BJ (cell line): ENCODE measurements around the gene CXorf38. TPM values are rescaled to one million over a fixed set of nuclear protein-coding genes. Genes with fewer than 3 reads are reported as not detected.

Experiments used
- CTCF ChIA-PET: fragments of 350-600 bp; formaldehyde crosslinking; extraction: SDS; loops from one replicate; lab custom pipeline; 2021; ENCODE audit warnings: antibody characterized with exemption, inconsistent platforms; lab: Yijun Ruan, JAX
- POLR2A ChIA-PET: fragments of 300-600 bp; sonication (Branson Sonifier 250); formaldehyde crosslinking; extraction: SDS; loops from one replicate; lab custom pipeline; 2021; ENCODE audit warnings: antibody characterized with exemption; lab: Charles Lee
- DNase-seq: peaks from one replicate; pipeline ENCODE4 v3.0.0-alpha.2; 2011; ENCODE audit warnings: low read depth
- H3K27me3 ChIP-seq: 2 replicates; pipeline ENCODE4 v1.6.0; 2011; ENCODE audit warnings: low read length; ENCODE audit not compliant: control insufficient read depth, insufficient read depth
- H3K36me3 ChIP-seq: 2 replicates; pipeline ENCODE4 v1.5.1; 2011; ENCODE audit warnings: low read length; ENCODE audit not compliant: control insufficient read depth, insufficient read depth
- H3K4me3 ChIP-seq: 2 replicates; pipeline ENCODE4 v1.5.1; 2011; ENCODE audit warnings: low read depth, mild to moderate bottlenecking, control low read depth, low read length
- polyA plus RNA-seq: library from polyadenylated mRNA; depleted of rRNA; stranded (reverse); fragments of >200 nt; gene quantifications from 2 replicates; pipeline ENCODE4 v1.2.3, GENCODE V29; 2011
- TF ChIP-seq, protein P1 (sequence below): IDR thresholded peaks from 2 replicates; pipeline ENCODE4 v1.5.1; 2011; ENCODE audit warnings: low read depth, mild to moderate bottlenecking, control low read depth, inconsistent platforms, low read length, moderate library complexity; ENCODE audit not compliant: insufficient read depth

CXorf38 gene
- polyA plus RNA-seq, 1 experiment, result 6.2 TPM

DNA sequence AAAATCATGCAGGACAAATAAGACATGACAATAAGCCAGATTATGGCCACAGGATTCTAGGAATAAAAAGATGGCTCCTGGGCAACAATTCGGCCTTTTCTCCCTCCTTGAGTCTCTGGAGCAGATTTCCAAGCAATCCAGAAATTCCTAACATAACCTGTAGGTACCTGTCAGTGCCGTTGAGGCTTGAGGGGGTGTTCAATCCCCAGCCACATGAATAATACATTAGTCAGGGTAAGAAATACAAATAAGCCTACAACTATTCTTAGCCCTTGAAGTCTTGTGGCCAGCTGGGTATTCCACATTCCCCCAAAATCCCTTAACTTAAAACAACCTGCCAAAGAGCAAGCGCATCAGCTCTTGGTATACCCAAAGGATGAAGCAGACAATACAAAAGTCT lies 9.7 kb downstream of the CXorf38 start:
- POLR2A ChIA-PET, result no interaction called here
- Histone ChIP-seq H3K4me3 (no peak overlapping the region), H3K27me3 (no peaks in the 10 kb centered on the region), H3K36me3 (peaks cover 3% of the 10 kb centered on the region; the same call in 1 of the 2 replicates)
- no peak for DNase-seq
- CTCF ChIA-PET, result interaction anchor here (1.3 kb wide), 1 partner anchor 93 kb away, joined by 3 read pairs; no protein-coding TSS in a partner anchor
- TF ChIP-seq, protein P1, sequence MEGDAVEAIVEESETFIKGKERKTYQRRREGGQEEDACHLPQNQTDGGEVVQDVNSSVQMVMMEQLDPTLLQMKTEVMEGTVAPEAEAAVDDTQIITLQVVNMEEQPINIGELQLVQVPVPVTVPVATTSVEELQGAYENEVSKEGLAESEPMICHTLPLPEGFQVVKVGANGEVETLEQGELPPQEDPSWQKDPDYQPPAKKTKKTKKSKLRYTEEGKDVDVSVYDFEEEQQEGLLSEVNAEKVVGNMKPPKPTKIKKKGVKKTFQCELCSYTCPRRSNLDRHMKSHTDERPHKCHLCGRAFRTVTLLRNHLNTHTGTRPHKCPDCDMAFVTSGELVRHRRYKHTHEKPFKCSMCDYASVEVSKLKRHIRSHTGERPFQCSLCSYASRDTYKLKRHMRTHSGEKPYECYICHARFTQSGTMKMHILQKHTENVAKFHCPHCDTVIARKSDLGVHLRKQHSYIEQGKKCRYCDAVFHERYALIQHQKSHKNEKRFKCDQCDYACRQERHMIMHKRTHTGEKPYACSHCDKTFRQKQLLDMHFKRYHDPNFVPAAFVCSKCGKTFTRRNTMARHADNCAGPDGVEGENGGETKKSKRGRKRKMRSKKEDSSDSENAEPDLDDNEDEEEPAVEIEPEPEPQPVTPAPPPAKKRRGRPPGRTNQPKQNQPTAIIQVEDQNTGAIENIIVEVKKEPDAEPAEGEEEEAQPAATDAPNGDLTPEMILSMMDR, result no peak

DNA sequence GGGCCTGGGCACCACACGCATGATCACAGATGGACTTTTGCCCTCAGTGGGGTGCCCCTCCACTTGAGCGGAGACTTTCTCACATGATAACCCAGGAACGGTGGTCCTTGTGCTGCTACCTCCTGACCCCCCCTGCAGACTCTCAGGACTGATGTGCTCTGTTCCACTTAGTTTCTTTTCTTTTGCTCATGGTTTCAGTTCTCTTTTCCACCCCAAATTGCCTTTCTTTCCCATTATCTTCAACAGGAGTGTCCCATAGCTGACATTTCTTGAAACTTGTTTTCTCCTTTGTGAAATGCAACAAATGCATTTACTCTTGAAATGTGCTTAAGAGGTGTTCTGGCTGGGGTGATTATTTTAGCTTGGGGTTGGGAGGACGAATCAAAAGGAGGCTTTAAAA lies 15.2 kb downstream of the CXorf38 start:
- no peak for DNase-seq
- ChIA-PET POLR2A (no interaction called here), CTCF (no interaction called here)
- no peak overlapping the region for H3K4me3 ChIP-seq
- TF ChIP-seq, protein P1, result no peak
- peaks cover 6% of the 10 kb centered on the region for H3K36me3 ChIP-seq
- H3K27me3 ChIP-seq, result no peaks in the 10 kb centered on the region

DNA sequence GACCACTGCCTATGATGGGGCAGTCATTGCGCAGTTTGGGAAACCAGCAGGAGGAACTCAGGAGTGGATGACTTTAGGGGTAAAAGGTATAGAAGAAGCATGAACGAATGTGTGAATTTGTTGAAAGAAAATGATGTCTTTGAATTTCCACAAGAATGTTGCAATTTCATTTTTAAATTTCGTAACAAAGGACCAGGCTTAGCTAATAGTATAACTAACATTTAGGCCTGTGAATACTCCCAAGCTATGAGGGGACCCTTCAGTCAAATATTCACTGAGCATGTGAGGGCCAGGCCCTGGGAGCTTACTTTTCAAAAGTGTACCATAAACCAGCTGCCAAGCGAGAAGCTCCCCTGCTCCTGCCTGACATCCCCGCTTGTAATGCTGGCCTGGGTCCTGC lies 18.9 kb downstream of the CXorf38 start:
- Histone ChIP-seq H3K4me3 (no peak overlapping the region), H3K27me3 (no peaks in the 10 kb centered on the region), H3K36me3 (peaks cover 6% of the 10 kb centered on the region)
- TF ChIP-seq, protein P1, result no peak
- ChIA-PET CTCF (interaction anchor here (1.1 kb wide), 1 partner anchor 84 kb away, joined by 3 read pairs; no protein-coding TSS in a partner anchor), POLR2A (no interaction called here)
- no peak for DNase-seq

DNA sequence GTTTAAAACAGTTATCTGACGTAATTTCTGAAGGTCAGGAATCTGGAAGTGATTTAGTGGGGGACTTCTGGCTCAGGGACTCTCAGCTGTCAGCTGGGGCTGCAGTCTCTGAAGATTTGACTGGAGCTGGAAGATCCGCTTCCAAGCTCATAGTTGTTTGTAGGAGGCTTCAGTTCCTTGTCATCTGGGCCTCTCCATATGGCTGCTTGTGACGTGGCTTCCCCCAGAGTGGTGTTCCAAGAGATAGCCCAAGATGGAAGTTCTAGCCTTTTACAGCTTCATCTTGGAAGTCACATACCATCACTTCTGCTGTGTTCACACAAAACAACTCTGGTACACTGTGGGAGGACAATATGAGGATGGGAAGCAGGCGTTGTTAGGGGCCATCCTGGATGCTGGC lies 22.1 kb downstream of the CXorf38 start:
- ChIA-PET POLR2A (no interaction called here), CTCF (no interaction called here)
- TF ChIP-seq, protein P1, result no peak
- Histone ChIP-seq H3K36me3 (peaks cover under 1% of the 10 kb centered on the region), H3K27me3 (no peaks in the 10 kb centered on the region), H3K4me3 (no peak overlapping the region)
- no peak for DNase-seq

DNA sequence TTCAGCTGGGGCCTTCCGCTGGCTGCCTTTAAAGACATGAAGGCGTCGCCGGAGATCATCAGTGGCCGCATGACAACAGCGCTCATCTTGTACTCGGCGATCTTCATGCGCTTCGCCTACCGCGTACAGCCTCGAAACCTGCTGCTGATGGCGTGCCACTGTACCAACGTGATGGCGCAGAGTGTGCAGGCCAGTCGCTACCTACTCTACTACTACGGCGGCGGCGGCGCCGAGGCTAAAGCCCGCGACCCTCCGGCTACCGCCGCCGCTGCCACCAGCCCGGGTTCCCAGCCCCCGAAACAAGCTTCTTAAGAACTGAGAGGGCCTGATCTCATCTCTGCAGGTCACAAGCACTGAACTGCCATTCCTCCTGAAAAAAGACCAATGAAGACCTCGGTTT lies 23.7 kb downstream of the CXorf38 start:
- H3K27me3 ChIP-seq, result no peaks in the 10 kb centered on the region
- TF ChIP-seq, protein P1, result no peak
- POLR2A ChIA-PET, result no interaction called here
- no peak overlapping the region for H3K4me3 ChIP-seq
- no peaks in the 10 kb centered on the region; the same call in 1 of the 2 replicates for H3K36me3 ChIP-seq
- CTCF ChIA-PET, result no interaction called here
- no peak for DNase-seq
